ENCODE results near the gene JCAD.

Gene JCAD

DNA sequence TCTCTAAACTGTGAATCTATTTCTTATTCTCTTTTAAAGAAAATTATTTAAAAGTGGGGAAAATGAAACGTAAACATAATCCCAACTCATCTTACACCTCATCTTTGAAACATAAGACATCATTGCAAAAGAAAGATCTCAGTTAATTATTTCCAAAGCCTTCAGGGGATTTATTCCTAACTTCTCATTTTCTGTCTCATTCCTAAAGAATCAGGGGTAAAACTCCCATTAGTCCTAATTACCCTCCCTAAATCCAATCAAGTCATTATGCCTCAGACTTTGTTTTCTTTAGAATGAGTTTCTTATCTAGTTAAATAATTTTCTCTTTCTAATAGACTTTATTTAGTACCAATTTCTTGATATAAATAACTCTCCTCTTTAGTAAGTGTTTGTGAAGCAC, 39.7 kb upstream of the JCAD start:
- no peak for DNase-seq
- WGBS (ENCODE audit: extremely low coverage, insufficient coverage, insufficient read length): no CpG with 5 or more reads among the region's 1 CpG
- no peak overlapping the region for H2AK5ac ChIP-seq (ENCODE audit: low read length)

GRCh38 chr10:30098629-30099028, 39.2 kb upstream of the JCAD start:
- Histone ChIP-seq H3K18ac (ENCODE audit: low read length) (no peak overlapping the region), H2AK5ac (ENCODE audit: low read length) (no peak overlapping the region), H3K36me3 (ENCODE audit: control insufficient read depth in 1 of 2, insufficient read depth in 2 of 2, low read length in 2 of 2) (no peaks in the 10 kb centered on the region), H4K91ac (ENCODE audit: low read depth, low read length) (no peak overlapping the region), H3K27ac (ENCODE audit: low read depth, low read length) (no peak overlapping the region), H3K4me1 (ENCODE audit: control insufficient read depth in 1 of 2, insufficient read depth in 2 of 2, low read length in 2 of 2) (no peaks in the 10 kb centered on the region), H3K27me3 (ENCODE audit: insufficient read depth, low read length) (no peaks in the 10 kb centered on the region), H3K4me3 (ENCODE audit: low read depth, low read length) (no peak overlapping the region), H2BK5ac (ENCODE audit: low read depth, low read length, poor library complexity) (no peak overlapping the region), H3K9me3 (ENCODE audit: insufficient read depth, low read depth, low read length) (no peaks in the 10 kb centered on the region), H3K9ac (ENCODE audit: low read length) (no peak overlapping the region), H3K14ac (ENCODE audit: low read length) (no peak overlapping the region), H3K79me2 (ENCODE audit: control insufficient read depth, insufficient read depth, low read length, poor library complexity) (no peaks in the 10 kb centered on the region), H3K4ac (ENCODE audit: low read depth, low read length) (no peak overlapping the region), H4K8ac (ENCODE audit: low read depth, low read length) (no peak overlapping the region), H3K79me1 (ENCODE audit: low read length) (no peaks in the 10 kb centered on the region), H2AFZ (ENCODE audit: insufficient read depth, low read length, poor library complexity) (no peak overlapping the region), H2BK120ac (ENCODE audit: insufficient read depth, low read length, poor library complexity) (no peak overlapping the region), H3K4me2 (ENCODE audit: low read length) (no peak overlapping the region), H2BK12ac (ENCODE audit: low read length) (no peak overlapping the region), H3K23ac (ENCODE audit: low read length) (no peak overlapping the region), H4K12ac (ENCODE audit: low read depth, low read length) (no peak overlapping the region)
- WGBS (ENCODE audit: extremely low coverage, insufficient coverage, insufficient read length): 100% methylated on average over 1 of the region's 3 CpGs
- DNase-seq: peak in 1 of 2 donors; percentile 52

More for the DNA sequence above, 39.7 kb upstream of the JCAD start:
- no peak overlapping the region for H3K4me2 ChIP-seq (ENCODE audit: low read length)
- H4K12ac ChIP-seq (ENCODE audit: low read depth, low read length): no peak overlapping the region
- no peak overlapping the region for H3K9ac ChIP-seq (ENCODE audit: low read length)
- no peaks in the 10 kb centered on the region for H3K79me1 ChIP-seq (ENCODE audit: low read length)
- no peak overlapping the region for H4K91ac ChIP-seq (ENCODE audit: low read depth, low read length)
- H3K27me3 ChIP-seq (ENCODE audit: insufficient read depth, low read length): no peaks in the 10 kb centered on the region
- no peak overlapping the region for H2BK5ac ChIP-seq (ENCODE audit: low read depth, low read length, poor library complexity)
- no peak overlapping the region for H2AFZ ChIP-seq (ENCODE audit: insufficient read depth, low read length, poor library complexity)
- no peak overlapping the region for H3K4me3 ChIP-seq (ENCODE audit: low read depth, low read length)
- no peak overlapping the region for H2BK120ac ChIP-seq (ENCODE audit: insufficient read depth, low read length, poor library complexity)
- no peaks in the 10 kb centered on the region for H3K9me3 ChIP-seq (ENCODE audit: insufficient read depth, low read depth, low read length)
- no peaks in the 10 kb centered on the region for H3K36me3 ChIP-seq (ENCODE audit: control insufficient read depth in 1 of 2, insufficient read depth in 2 of 2, low read length in 2 of 2)
- H3K4ac ChIP-seq (ENCODE audit: low read depth, low read length): no peak overlapping the region
- H4K8ac ChIP-seq (ENCODE audit: low read depth, low read length): no peak overlapping the region
- H3K79me2 ChIP-seq (ENCODE audit: control insufficient read depth, insufficient read depth, low read length, poor library complexity): no peaks in the 10 kb centered on the region
- no peak overlapping the region for H3K23ac ChIP-seq (ENCODE audit: low read length)
- no peak overlapping the region for H3K18ac ChIP-seq (ENCODE audit: low read length)
- H3K4me1 ChIP-seq (ENCODE audit: control insufficient read depth in 1 of 2, insufficient read depth in 2 of 2, low read length in 2 of 2): no peaks in the 10 kb centered on the region
- no peak overlapping the region for H3K27ac ChIP-seq (ENCODE audit: low read depth, low read length)
- no peak overlapping the region for H2BK12ac ChIP-seq (ENCODE audit: low read length)
- no peak overlapping the region for H3K14ac ChIP-seq (ENCODE audit: low read length)

DNA sequence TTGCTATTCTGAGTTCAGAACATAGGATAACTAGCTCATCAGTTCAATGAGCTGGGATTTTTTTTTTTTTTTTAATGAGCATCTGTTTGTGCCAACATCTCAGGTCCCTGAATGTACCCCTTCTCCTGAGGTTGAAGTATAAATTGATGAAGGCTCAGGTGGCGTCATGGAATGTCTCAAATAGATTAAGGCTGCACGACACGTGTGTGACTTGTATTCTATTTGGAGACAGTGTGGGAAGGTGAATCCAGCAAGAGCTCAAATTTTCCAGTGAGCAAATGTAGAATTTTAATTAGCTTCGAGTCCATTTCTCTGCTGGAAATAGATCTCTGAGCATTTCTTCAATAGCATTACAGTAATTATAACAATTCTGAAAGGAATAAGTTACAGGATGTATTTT, 37.2 kb upstream of the JCAD start:
- no peak overlapping the region for H2AFZ ChIP-seq (ENCODE audit: insufficient read depth, low read length, poor library complexity)
- no peak overlapping the region for H3K4me3 ChIP-seq (ENCODE audit: low read depth, low read length)
- no peaks in the 10 kb centered on the region for H3K4me1 ChIP-seq (ENCODE audit: control insufficient read depth in 1 of 2, insufficient read depth in 2 of 2, low read length in 2 of 2)
- H3K36me3 ChIP-seq (ENCODE audit: control insufficient read depth in 1 of 2, insufficient read depth in 2 of 2, low read length in 2 of 2): no peaks in the 10 kb centered on the region
- no peak overlapping the region for H3K27ac ChIP-seq (ENCODE audit: low read depth, low read length)
- H2BK120ac ChIP-seq (ENCODE audit: insufficient read depth, low read length, poor library complexity): no peak overlapping the region
- H3K4ac ChIP-seq (ENCODE audit: low read depth, low read length): no peak overlapping the region
- H3K9me3 ChIP-seq (ENCODE audit: insufficient read depth, low read depth, low read length): no peaks in the 10 kb centered on the region
- no peak overlapping the region for H4K8ac ChIP-seq (ENCODE audit: low read depth, low read length)
- H3K18ac ChIP-seq (ENCODE audit: low read length): no peak overlapping the region
- no peak overlapping the region for H4K12ac ChIP-seq (ENCODE audit: low read depth, low read length)
- no peak overlapping the region for H2AK5ac ChIP-seq (ENCODE audit: low read length)
- no peak overlapping the region for H2BK12ac ChIP-seq (ENCODE audit: low read length)
- no peaks in the 10 kb centered on the region for H3K79me2 ChIP-seq (ENCODE audit: control insufficient read depth, insufficient read depth, low read length, poor library complexity)
- no peak overlapping the region for H4K91ac ChIP-seq (ENCODE audit: low read depth, low read length)
- H2BK5ac ChIP-seq (ENCODE audit: low read depth, low read length, poor library complexity): no peak overlapping the region
- no peaks in the 10 kb centered on the region for H3K27me3 ChIP-seq (ENCODE audit: insufficient read depth, low read length)
- no peak overlapping the region for H3K9ac ChIP-seq (ENCODE audit: low read length)
- no CpG with 5 or more reads among the region's 4 CpGs for WGBS (ENCODE audit: extremely low coverage, insufficient coverage, insufficient read length)
- no peak overlapping the region for H3K4me2 ChIP-seq (ENCODE audit: low read length)
- no peak overlapping the region for H3K23ac ChIP-seq (ENCODE audit: low read length)
- no peaks in the 10 kb centered on the region for H3K79me1 ChIP-seq (ENCODE audit: low read length)
- H3K14ac ChIP-seq (ENCODE audit: low read length): no peak overlapping the region
- DNase-seq: no peak

DNA sequence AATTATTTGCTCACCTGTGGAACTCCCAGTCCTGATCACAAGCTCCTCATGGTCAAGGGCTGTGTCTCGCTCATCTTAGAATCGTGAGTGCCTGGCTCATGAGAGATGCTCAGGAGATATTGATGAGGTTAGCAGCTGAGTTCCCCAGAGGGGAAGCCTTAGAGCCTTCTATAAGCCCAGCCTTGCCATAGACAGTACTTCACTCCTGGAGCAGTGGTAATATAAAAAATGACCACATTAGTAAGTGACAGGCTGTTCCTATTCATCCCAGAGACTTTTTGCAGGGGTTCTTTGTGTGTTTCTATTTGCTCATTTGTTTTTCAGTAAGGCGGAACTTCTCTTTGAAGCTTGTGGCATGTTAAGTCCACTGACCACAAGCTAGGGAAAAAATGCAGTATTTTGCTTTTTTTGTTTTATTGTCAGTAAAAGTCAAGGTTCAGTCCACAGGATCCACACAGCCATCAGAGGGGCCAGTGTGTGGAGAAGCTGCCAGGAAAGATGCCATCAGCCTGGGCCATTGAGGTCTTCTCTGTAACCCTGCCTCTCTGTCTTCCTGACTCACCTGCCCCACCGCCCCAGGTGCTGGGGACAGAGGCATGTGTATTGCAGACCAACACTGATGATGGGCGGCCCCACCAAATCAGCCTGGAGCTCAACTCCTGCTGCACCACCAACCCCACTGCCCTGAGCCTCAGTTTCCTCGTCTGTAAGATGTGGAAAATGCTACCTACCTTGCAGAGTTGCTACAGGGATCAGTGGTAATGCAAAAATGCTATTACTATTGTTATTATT, 36.4 kb upstream of the JCAD start:
- Histone ChIP-seq H4K8ac (ENCODE audit: low read depth, low read length) (no peak overlapping the region), H4K91ac (ENCODE audit: low read depth, low read length) (no peak overlapping the region), H3K9ac (ENCODE audit: low read length) (no peak overlapping the region), H2AK5ac (ENCODE audit: low read length) (no peak overlapping the region), H2BK5ac (ENCODE audit: low read depth, low read length, poor library complexity) (no peak overlapping the region), H2BK12ac (ENCODE audit: low read length) (no peak overlapping the region), H2AFZ (ENCODE audit: insufficient read depth, low read length, poor library complexity) (no peak overlapping the region), H3K23ac (ENCODE audit: low read length) (no peak overlapping the region), H3K27me3 (ENCODE audit: insufficient read depth, low read length) (no peaks in the 10 kb centered on the region), H3K4me2 (ENCODE audit: low read length) (no peak overlapping the region), H3K27ac (ENCODE audit: low read depth, low read length) (no peak overlapping the region), H4K12ac (ENCODE audit: low read depth, low read length) (no peak overlapping the region), H3K36me3 (ENCODE audit: control insufficient read depth in 1 of 2, insufficient read depth in 2 of 2, low read length in 2 of 2) (no peaks in the 10 kb centered on the region), H2BK120ac (ENCODE audit: insufficient read depth, low read length, poor library complexity) (no peak overlapping the region), H3K9me3 (ENCODE audit: insufficient read depth, low read depth, low read length) (no peaks in the 10 kb centered on the region), H3K4ac (ENCODE audit: low read depth, low read length) (no peak overlapping the region), H3K79me1 (ENCODE audit: low read length) (no peaks in the 10 kb centered on the region), H3K18ac (ENCODE audit: low read length) (no peak overlapping the region), H3K79me2 (ENCODE audit: control insufficient read depth, insufficient read depth, low read length, poor library complexity) (no peaks in the 10 kb centered on the region), H3K4me3 (ENCODE audit: low read depth, low read length) (no peak overlapping the region), H3K4me1 (ENCODE audit: control insufficient read depth in 1 of 2, insufficient read depth in 2 of 2, low read length in 2 of 2) (no peaks in the 10 kb centered on the region), H3K14ac (ENCODE audit: low read length) (no peak overlapping the region)
- no peak for DNase-seq
- no CpG with 5 or more reads among the region's 6 CpGs for WGBS (ENCODE audit: extremely low coverage, insufficient coverage, insufficient read length)

Measured in trophoblast cell (in vitro differentiated cells and primary cell).